Adipocyte (in vitro differentiated cells): ENCODE data around the gene RMC1.

Experiments
- DNase-seq: peaks from one replicate; pipeline ENCODE4 v3.0.0-alpha.2; 2015; ENCODE audit warnings: low read depth
- H3K27me3 ChIP-seq: replicated peaks from 2 replicates; pipeline ENCODE4 v1.7.0; 2013; ENCODE audit warnings: mild to moderate bottlenecking, low read length, moderate library complexity; ENCODE audit not compliant: control insufficient read depth, insufficient read depth
- H3K36me3 ChIP-seq: 2 replicates; pipeline ENCODE4 v1.7.0; 2013; ENCODE audit warnings: low read length, mild to moderate bottlenecking, moderate library complexity; ENCODE audit not compliant: control insufficient read depth, insufficient read depth, severe bottlenecking
- H3K4me1 ChIP-seq: 2 replicates; pipeline ENCODE4 v1.7.0; 2013; ENCODE audit warnings: mild to moderate bottlenecking, low read length, moderate library complexity; ENCODE audit not compliant: control insufficient read depth, insufficient read depth
- H3K4me3 ChIP-seq: 2 replicates; pipeline ENCODE4 v1.7.0; 2013; ENCODE audit warnings: mild to moderate bottlenecking, low read length, moderate library complexity
- H3K9ac ChIP-seq: 2 replicates; pipeline ENCODE4 v1.7.0; 2013; ENCODE audit warnings: mild to moderate bottlenecking, low read length, moderate library complexity
- H3K9me3 ChIP-seq: 2 replicates; pipeline ENCODE4 v1.7.0; 2013; ENCODE audit warnings: mild to moderate bottlenecking, low read length, moderate library complexity; ENCODE audit not compliant: control insufficient read depth

RMC1 gene

DNA sequence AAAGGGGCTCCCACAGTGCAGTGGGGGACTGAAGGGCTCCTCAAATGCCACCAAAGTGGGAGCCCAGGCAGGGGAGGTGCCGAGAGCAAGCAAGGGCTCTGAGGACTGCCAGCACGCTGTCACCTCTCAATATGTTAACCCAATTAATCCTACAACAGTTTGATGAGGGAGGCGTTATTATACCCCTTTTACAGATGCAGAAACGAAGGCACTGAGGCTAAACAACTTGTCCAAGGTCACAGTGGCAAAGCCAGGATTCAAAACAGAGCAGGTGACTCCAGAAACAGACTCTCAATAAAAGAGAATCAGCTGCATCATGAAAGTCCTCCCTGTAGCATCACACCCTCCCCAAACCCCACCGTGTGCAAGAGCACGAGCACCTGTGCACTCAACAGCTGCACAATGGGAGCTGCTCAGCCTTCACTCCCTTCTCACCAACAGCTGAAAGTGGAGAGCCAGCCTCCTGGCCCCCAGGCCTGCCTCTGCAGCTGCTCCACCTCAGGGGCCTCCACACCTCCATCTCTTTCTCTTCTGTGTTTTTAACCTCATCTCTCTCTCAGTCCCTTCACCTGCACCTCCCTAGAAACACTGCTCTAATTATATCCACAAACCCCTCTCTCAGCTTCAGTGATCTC is 74.9 kb downstream of the RMC1 start:
- Histone ChIP-seq H3K4me3 (no peak overlapping the region), H3K9me3 (no peaks in the 10 kb centered on the region), H3K4me1 (peaks cover 50% of the 10 kb centered on the region), H3K9ac (no peak overlapping the region), H3K27me3 (no peaks in the 10 kb centered on the region), H3K36me3 (peaks cover 4% of the 10 kb centered on the region)
- no peak for DNase-seq

DNA sequence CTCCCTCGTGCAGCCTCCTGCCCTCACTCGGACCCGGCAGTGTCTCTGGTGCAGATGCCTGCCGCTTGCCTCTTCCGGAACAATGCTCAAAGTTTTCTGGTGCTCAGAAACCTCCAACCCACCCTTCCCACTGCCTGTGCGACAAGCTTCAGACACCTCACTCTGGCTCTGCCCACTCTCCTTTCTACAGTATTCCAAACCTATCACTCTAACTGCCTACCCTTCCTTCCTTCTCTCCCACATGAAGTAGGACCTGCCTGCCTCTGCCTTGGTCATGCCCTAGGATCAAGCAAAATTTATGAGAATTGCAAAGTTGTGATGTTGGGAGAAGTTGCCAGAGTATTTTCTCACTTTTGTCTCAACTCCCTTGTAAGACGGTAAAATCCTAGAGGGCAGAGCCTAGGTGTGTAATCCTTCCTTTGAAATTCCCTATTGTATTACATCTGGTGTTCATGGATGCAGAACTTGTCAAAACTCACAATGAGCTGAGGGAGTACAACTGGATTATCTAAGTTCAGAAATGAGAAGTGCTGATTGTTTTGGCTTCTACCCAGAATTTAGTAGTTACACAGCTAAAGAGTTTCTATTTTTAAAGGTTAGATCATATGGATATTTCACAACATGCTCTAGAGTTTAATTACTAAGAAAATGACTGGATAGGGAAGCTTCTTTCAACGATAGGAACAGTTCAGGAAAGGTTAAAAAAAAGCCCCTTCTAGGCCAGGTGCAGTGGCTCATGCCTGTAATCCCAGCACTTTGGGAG is 75.8 kb downstream of the RMC1 start:
- H3K4me1 ChIP-seq: peaks cover 50% of the 10 kb centered on the region

GRCh38 chr18:23580677-23581367 is 77.5 kb downstream of the RMC1 start:
- H3K27me3 ChIP-seq: no peaks in the 10 kb centered on the region
- H3K9me3 ChIP-seq: no peaks in the 10 kb centered on the region
- peaks cover 54% of the 10 kb centered on the region for H3K4me1 ChIP-seq
- peak overlapping the region; percentile 33 for H3K4me3 ChIP-seq
- H3K9ac ChIP-seq: no peak overlapping the region
- DNase-seq: peak; percentile 35
- H3K36me3 ChIP-seq: peaks cover 4% of the 10 kb centered on the region

More for the DNA sequence above, 75.8 kb downstream of the RMC1 start:
- Histone ChIP-seq H3K27me3 (no peaks in the 10 kb centered on the region), H3K9ac (no peak overlapping the region), H3K36me3 (peaks cover 4% of the 10 kb centered on the region), H3K9me3 (no peaks in the 10 kb centered on the region), H3K4me3 (no peak overlapping the region)
- peak; percentile 48 for DNase-seq
